ENCODE results near the gene BMP5. TPM values are rescaled to one million over a fixed set of nuclear protein-coding genes. Genes with fewer than 3 reads are reported as not detected.

BMP5 gene
- total and polyA plus RNA-seq, 2 of the 8 experiments (the other 6 are each of a cell fraction or from before 2014, with no cell fraction given): 0.02 TPM; not detected in 1

GRCh38 chr6:55895972-55896730 is 20.8 kb upstream of the BMP5 start:
- no peak overlapping the region for H2BK20ac ChIP-seq (ENCODE audit: low read length)
- no peak overlapping the region for H3K56ac ChIP-seq (replicated peaks; ENCODE audit: insufficient read length, low read depth, low read length)
- H3K9me3 ChIP-seq (ENCODE audit: insufficient read depth in 2 of 2, low read depth in 1 of 2, low read length in 1 of 2): no peaks in the 10 kb centered on the region
- H3K4me1 ChIP-seq (replicated peaks in 1 of 4; ENCODE audit: control insufficient read depth in 3 of 4, insufficient read depth in 4 of 4, low read length in 3 of 4): peaks cover 0 to 3% (median 0%) of the 10 kb centered on the region in 4 experiments; a peak in 1 of 7 replicates
- H3K4me3 ChIP-seq (ENCODE audit: extremely low read depth in 1 of 4, insufficient read depth in 2 of 4, low read depth in 3 of 4, low read length in 4 of 4): no peak overlapping the region
- ChIA-PET CTCF (ENCODE audit: partially characterized antibody) (no interaction called here), POLR2A (ENCODE audit: partially characterized antibody) (no interaction called here)
- no peak overlapping the region for H2BK15ac ChIP-seq (ENCODE audit: low read length)
- no peak overlapping the region for H3K9ac ChIP-seq (replicated peaks in 1 of 4; ENCODE audit: extremely low read depth in 1 of 4, low read depth in 3 of 4, low read length in 3 of 4)
- no peak overlapping the region for H2AFZ ChIP-seq (ENCODE audit: low read length)
- no peak overlapping the region for H3K27ac ChIP-seq (ENCODE audit: low read depth, low read length)
- no peak overlapping the region for H2BK12ac ChIP-seq (ENCODE audit: low read depth, low read length)
- H3K79me1 ChIP-seq (ENCODE audit: low read depth, low read length): no peaks in the 10 kb centered on the region
- H2BK5ac ChIP-seq (ENCODE audit: low read depth, low read length): no peak overlapping the region
- no peak overlapping the region for H4K5ac ChIP-seq (ENCODE audit: insufficient read length, low read depth, low read length)
- H2AK5ac ChIP-seq (ENCODE audit: low read depth, low read length): no peak overlapping the region
- H3K23ac ChIP-seq (ENCODE audit: insufficient read length): no peak overlapping the region
- H2BK120ac ChIP-seq (replicated peaks; ENCODE audit: low read depth, low read length): no peak overlapping the region
- H3K27me3 ChIP-seq (replicated peaks in 1 of 4; ENCODE audit: control insufficient read depth in 3 of 4, extremely low read depth in 1 of 4, insufficient read depth in 3 of 4, low read length in 3 of 4): no peaks in the 10 kb centered on the region
- no peaks in the 10 kb centered on the region; the same call in 1 of the 2 replicates for H3K23me2 ChIP-seq (ENCODE audit: low read depth, low read length)
- no peak for TF ChIP-seq SAP30 (IDR thresholded peaks at IDR 0.05; ENCODE audit: insufficient read depth, insufficient replicate concordance, low read length)
- no peak for TF ChIP-seq TAF1 (IDR thresholded peaks at IDR 0.05; ENCODE audit: low read depth, low read length)
- no peak for TF ChIP-seq TAF7 (optimal IDR thresholded peaks at IDR 0.05; ENCODE audit: borderline replicate concordance, low read depth, low read length)
- no peak for TF ChIP-seq TCF12 (IDR thresholded peaks at IDR 0.05; ENCODE audit: low read depth, low read length)
- TF ChIP-seq ASH2L (IDR thresholded peaks at IDR 0.05; ENCODE audit: low read length): no peak
- no peak for TF ChIP-seq FOSL1 (IDR thresholded peaks at IDR 0.05; ENCODE audit: insufficient read depth, low read depth, low read length)
- no peak for TF ChIP-seq CHD2 (IDR thresholded peaks at IDR 0.05; ENCODE audit: low read length)
- no peak for TF ChIP-seq POLR2A (IDR thresholded peaks at IDR 0.05; ENCODE audit: control extremely low read depth in 1 of 2, low read depth in 2 of 2, low read length in 2 of 2)
- TF ChIP-seq EGR1 (IDR thresholded peaks at IDR 0.05; ENCODE audit: borderline replicate concordance, low read depth, low read length): no peak
- TF ChIP-seq TBP (IDR thresholded peaks at IDR 0.05; ENCODE audit: low read depth, low read length): no peak
- no peaks in the 10 kb centered on the region for H3K79me2 ChIP-seq (ENCODE audit: control insufficient read depth in 1 of 2, insufficient read depth in 2 of 2, low read length in 2 of 2)
- DNase-seq (ENCODE audit: low read depth in 1 of 2, low spot score in 2 of 2) (no peak), FAIRE-seq (no peak)
- H3K36me3 ChIP-seq (ENCODE audit: control insufficient read depth in 2 of 4, insufficient read depth in 4 of 4, low read length in 3 of 4): no peaks in the 10 kb centered on the region
- no peak overlapping the region for H4K8ac ChIP-seq (ENCODE audit: extremely low read depth, insufficient read depth, low read length)
- no peak overlapping the region for H3K14ac ChIP-seq (ENCODE audit: insufficient read length)
- no peak overlapping the region for H3K18ac ChIP-seq (ENCODE audit: extremely low read depth, low read length)
- no peak overlapping the region for H3K4me2 ChIP-seq (ENCODE audit: insufficient read depth in 1 of 2, low read depth in 2 of 2, low read length in 2 of 2)
- WGBS, 2 experiments (ENCODE audit: extremely low coverage in 1 of 2, insufficient coverage in 1 of 2, insufficient read length in 1 of 2, insufficient replicate concordance in 2 of 2, low coverage in 1 of 2, low lambda C conversion rate in 2 of 2, missing lambda C conversion rate in 1 of 2): 94% methylated on average over 5 of the region's 5 CpGs; no CpG with 5 or more reads in 1 of the 2 experiments
- no peaks in the 10 kb centered on the region for H4K20me1 ChIP-seq (replicated peaks in 1 of 2; ENCODE audit: control insufficient read depth in 1 of 2, insufficient read depth in 2 of 2, low read length in 2 of 2)
- no peak overlapping the region for H3K4ac ChIP-seq (replicated peaks; ENCODE audit: insufficient read length, low read depth, low read length)
- no peak overlapping the region for H4K91ac ChIP-seq (replicated peaks; ENCODE audit: insufficient read length, low read length)
